ENCODE results near the gene CLCN5.
A peak's percentile ranks its signal among the peaks of the same experiment; 100 is the strongest.

GRCh38 chrX:49878834-49879655, 43.4 kb upstream of the CLCN5 start, which contains the start of gene USP27X:
- TF ChIP-seq CTCF (tag by site-specific recombination; IDR thresholded peaks at IDR 0.05) (peak; percentile 55; the same call in 1 of the 2 replicates), ZNF140 (tag by site-specific recombination; IDR thresholded peaks at IDR 0.05) (no peak), ZBTB49 (tag by site-specific recombination; IDR thresholded peaks at IDR 0.05; ENCODE audit: low read depth) (no peak), ZNF785 (tag by site-specific recombination; IDR thresholded peaks at IDR 0.05) (no peak), ZNF704 (tag by site-specific recombination; IDR thresholded peaks at IDR 0.05) (no peak), SP7 (tag by site-specific recombination; IDR thresholded peaks at IDR 0.05) (no peak)
